Measurements from ENCODE around the gene ORC3. TPM values are rescaled to one million over a fixed set of nuclear protein-coding genes. Genes with fewer than 3 reads are reported as not detected.

ORC3 gene
- total RNA-seq, 1 experiment from 2014 or later: 33.8 TPM

DNA sequence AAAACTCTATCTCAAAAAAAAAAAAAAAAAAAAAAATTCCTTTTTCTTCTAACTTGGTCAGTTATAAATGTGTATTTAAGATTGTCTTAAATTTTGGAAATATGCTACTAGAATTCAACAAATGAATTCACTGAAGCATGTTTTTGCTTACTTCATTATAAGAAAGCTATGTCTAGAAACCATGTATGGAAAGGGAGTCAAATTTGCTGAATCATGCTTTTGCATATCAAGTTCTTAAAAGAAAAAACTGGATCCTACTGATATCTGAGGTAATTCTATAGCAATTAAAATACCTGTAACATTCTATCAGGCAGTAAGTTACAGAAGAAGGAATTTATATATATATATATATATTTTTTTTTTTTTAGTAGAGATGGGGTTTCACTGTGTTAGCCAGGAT is 84.4 kb downstream of the ORC3 start:
- intact Hi-C loops (cut with micrococcal nuclease; ENCODE audit: unreplicated experiment): loop anchor here (5.0 kb wide), 1 partner anchor 123 kb away; no protein-coding TSS in a partner anchor
- H3K4me3 ChIP-seq (ENCODE audit: low read depth, low read length): no peak overlapping the region
- Mint-ChIP-seq H3K9me3 (ENCODE audit: unreplicated experiment) (no peaks in the 10 kb centered on the region), H3K36me3 (ENCODE audit: insufficient read depth, unreplicated experiment) (peaks cover 87% of the 10 kb centered on the region), H3K4me3 (ENCODE audit: unreplicated experiment) (no peak overlapping the region), H3K27ac (ENCODE audit: unreplicated experiment) (no peak overlapping the region), H3K4me1 (ENCODE audit: low read depth, unreplicated experiment) (peaks cover 21% of the 10 kb centered on the region), H3K27me3 (ENCODE audit: insufficient read depth, unreplicated experiment) (no peaks in the 10 kb centered on the region)
- H3K27me3 ChIP-seq (replicated peaks; ENCODE audit: control insufficient read depth, insufficient read depth, low read length): no peaks in the 10 kb centered on the region
- H3K36me3 ChIP-seq (ENCODE audit: control insufficient read depth, insufficient read depth, low read length): no peaks in the 10 kb centered on the region
- CTCF ChIA-PET: no interaction called here
- H3K9me3 ChIP-seq: no peaks in the 10 kb centered on the region
- no peak for DNase-seq
- BruUV-seq (replicated peaks): no TSS peak
- peaks cover 24% of the 10 kb centered on the region for H3K4me1 ChIP-seq
- TF ChIP-seq, protein P1, sequence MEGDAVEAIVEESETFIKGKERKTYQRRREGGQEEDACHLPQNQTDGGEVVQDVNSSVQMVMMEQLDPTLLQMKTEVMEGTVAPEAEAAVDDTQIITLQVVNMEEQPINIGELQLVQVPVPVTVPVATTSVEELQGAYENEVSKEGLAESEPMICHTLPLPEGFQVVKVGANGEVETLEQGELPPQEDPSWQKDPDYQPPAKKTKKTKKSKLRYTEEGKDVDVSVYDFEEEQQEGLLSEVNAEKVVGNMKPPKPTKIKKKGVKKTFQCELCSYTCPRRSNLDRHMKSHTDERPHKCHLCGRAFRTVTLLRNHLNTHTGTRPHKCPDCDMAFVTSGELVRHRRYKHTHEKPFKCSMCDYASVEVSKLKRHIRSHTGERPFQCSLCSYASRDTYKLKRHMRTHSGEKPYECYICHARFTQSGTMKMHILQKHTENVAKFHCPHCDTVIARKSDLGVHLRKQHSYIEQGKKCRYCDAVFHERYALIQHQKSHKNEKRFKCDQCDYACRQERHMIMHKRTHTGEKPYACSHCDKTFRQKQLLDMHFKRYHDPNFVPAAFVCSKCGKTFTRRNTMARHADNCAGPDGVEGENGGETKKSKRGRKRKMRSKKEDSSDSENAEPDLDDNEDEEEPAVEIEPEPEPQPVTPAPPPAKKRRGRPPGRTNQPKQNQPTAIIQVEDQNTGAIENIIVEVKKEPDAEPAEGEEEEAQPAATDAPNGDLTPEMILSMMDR (IDR thresholded peaks at IDR 0.05; ENCODE audit: insufficient read depth in 1 of 2, low read depth in 1 of 2, low read length in 1 of 2, severe bottlenecking in 1 of 2, unreplicated experiment in 1 of 2): no peak
- POLR2A ChIA-PET: no interaction called here

DNA sequence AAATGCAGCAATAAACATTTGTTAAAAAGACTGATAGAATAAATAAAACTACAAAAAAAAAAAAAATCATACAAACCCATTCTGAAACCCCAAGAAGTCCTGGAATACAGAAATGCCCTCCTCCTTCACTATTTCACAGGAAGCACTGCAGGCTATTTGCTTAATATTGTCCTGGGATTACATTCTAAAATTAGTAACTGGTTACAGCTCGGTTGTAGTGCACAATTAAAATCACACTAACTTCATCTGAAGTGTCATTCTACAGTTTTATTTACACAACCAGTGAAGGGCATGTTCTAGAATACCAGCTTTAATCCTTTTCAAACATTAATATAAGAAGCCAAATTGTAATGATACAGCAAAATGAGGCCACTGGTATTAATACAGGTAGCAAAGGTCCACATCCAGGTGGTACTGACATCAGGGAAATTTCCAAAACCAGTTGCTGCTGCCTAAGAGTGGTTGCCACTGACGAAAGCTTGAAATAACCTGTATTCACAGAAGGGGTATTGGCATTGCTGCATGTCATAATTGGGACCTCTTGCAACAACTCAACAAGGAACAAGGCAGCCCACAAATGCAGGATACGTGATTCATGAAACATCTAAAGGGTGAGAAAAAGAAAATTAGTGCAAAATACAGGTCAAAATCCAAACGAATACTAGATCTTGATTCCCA is 85.2 kb downstream of the ORC3 start:
- no peaks in the 10 kb centered on the region for H3K27me3 Mint-ChIP-seq (ENCODE audit: insufficient read depth, unreplicated experiment)
- no peak overlapping the region for H3K4me3 Mint-ChIP-seq (ENCODE audit: unreplicated experiment)

DNA sequence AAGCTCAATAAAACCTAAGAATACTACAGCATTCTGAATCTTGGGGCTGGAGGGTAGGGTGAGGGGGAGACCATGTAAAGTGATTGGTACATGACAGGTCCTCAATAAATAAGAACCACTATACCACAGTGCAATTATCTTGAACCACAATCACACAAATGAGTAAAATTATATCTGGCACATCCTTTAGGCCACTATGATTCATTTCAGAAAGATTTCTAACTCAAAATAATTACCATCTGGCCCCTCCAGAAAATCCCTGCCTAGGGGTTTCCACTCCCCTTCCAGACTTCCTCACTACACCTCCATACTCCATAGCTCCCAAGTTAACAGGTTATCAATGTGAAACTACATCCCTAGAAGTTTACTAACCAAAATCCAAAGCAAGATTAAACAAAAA is 92.4 kb downstream of the ORC3 start:
- intact Hi-C loops (cut with micrococcal nuclease; ENCODE audit: unreplicated experiment): no loop called here
- H3K36me3 ChIP-seq (ENCODE audit: control insufficient read depth, insufficient read depth, low read length): no peaks in the 10 kb centered on the region
- POLR2A ChIA-PET: no interaction called here

More for the DNA sequence above, 85.2 kb downstream of the ORC3 start:
- CTCF ChIA-PET: no interaction called here
- no peaks in the 10 kb centered on the region for H3K36me3 ChIP-seq (ENCODE audit: control insufficient read depth, insufficient read depth, low read length)
- H3K9me3 ChIP-seq: no peaks in the 10 kb centered on the region
- DNase-seq: no peak
- H3K4me1 ChIP-seq: peaks cover 19% of the 10 kb centered on the region
- POLR2A ChIA-PET: no interaction called here
- H3K4me3 ChIP-seq (ENCODE audit: low read depth, low read length): no peak overlapping the region
- H3K36me3 Mint-ChIP-seq (ENCODE audit: insufficient read depth, unreplicated experiment): peaks cover 82% of the 10 kb centered on the region
- BruUV-seq (replicated peaks): TSS peak; percentile 17
- TF ChIP-seq, protein P1 (IDR thresholded peaks at IDR 0.05; ENCODE audit: insufficient read depth in 1 of 2, low read depth in 1 of 2, low read length in 1 of 2, severe bottlenecking in 1 of 2, unreplicated experiment in 1 of 2): no peak
- H3K27me3 ChIP-seq (replicated peaks; ENCODE audit: control insufficient read depth, insufficient read depth, low read length): no peaks in the 10 kb centered on the region
- no peaks in the 10 kb centered on the region for H3K9me3 Mint-ChIP-seq (ENCODE audit: unreplicated experiment)
- H3K27ac Mint-ChIP-seq (ENCODE audit: unreplicated experiment): no peak overlapping the region
- peaks cover 21% of the 10 kb centered on the region for H3K4me1 Mint-ChIP-seq (ENCODE audit: low read depth, unreplicated experiment)
- intact Hi-C loops (cut with micrococcal nuclease; ENCODE audit: unreplicated experiment): no loop called here

More for the DNA sequence above, 92.4 kb downstream of the ORC3 start:
- BruUV-seq (replicated peaks): no TSS peak
- DNase-seq: no peak
- peaks cover 36% of the 10 kb centered on the region for H3K36me3 Mint-ChIP-seq (ENCODE audit: insufficient read depth, unreplicated experiment)
- H3K4me3 Mint-ChIP-seq (ENCODE audit: unreplicated experiment): no peak overlapping the region
- Histone ChIP-seq H3K4me1 (peaks cover 23% of the 10 kb centered on the region), H3K4me3 (ENCODE audit: low read depth, low read length) (no peak overlapping the region), H3K9me3 (no peaks in the 10 kb centered on the region), H3K27me3 (replicated peaks; ENCODE audit: control insufficient read depth, insufficient read depth, low read length) (no peaks in the 10 kb centered on the region)
- no peak overlapping the region for H3K27ac Mint-ChIP-seq (ENCODE audit: unreplicated experiment)
- H3K4me1 Mint-ChIP-seq (ENCODE audit: low read depth, unreplicated experiment): peaks cover 7% of the 10 kb centered on the region
- H3K27me3 Mint-ChIP-seq (ENCODE audit: insufficient read depth, unreplicated experiment): no peaks in the 10 kb centered on the region
- H3K9me3 Mint-ChIP-seq (ENCODE audit: unreplicated experiment): no peaks in the 10 kb centered on the region
- CTCF ChIA-PET: no interaction called here
- TF ChIP-seq, protein P1 (IDR thresholded peaks at IDR 0.05; ENCODE audit: insufficient read depth in 1 of 2, low read depth in 1 of 2, low read length in 1 of 2, severe bottlenecking in 1 of 2, unreplicated experiment in 1 of 2): no peak

Data from Caco-2 (cell line).